HL-60 (cell line): ENCODE measurements around the gene C10orf143.
"Not testable (repeated sequence)": the region's sequence is repeated elsewhere in the genome, so short reads cannot be mapped to it uniquely, and the experiment has no call there.

ENCODE experiments used
- DNase-seq, 2 experiments: peaks; one replicate each; pipeline ENCODE4 v3.0.0-alpha.2; 2010 to 2020; ENCODE audit warnings: low read depth in 1 of 2, low spot score in 1 of 2
- H3K27ac ChIP-seq: fragments of 250-450 bp; sonication (Bioruptor Pico); replicated peaks from 2 replicates; pipeline ENCODE4 v1.5.1; 2020; ENCODE audit warnings: mild to moderate bottlenecking, moderate library complexity
- H3K27me3 ChIP-seq: fragments of 250-450 bp; sonication (Bioruptor Pico); 2 replicates; pipeline ENCODE4 v1.5.1; 2021; ENCODE audit warnings: mild to moderate bottlenecking, moderate library complexity; ENCODE audit not compliant: insufficient read depth, poor library complexity, severe bottlenecking
- H3K4me3 ChIP-seq: replicated peaks from 2 replicates; pipeline ENCODE4 v1.5.1; 2011; ENCODE audit warnings: mild to moderate bottlenecking, control low read depth, low read length; ENCODE audit not compliant: insufficient read depth
- GABPA ChIP-seq: IDR thresholded peaks from 2 replicates; pipeline ENCODE4 v1.6.1; 2012; ENCODE audit warnings: low read depth
- POLR2AphosphoS5 ChIP-seq: IDR thresholded peaks from 2 replicates; pipeline ENCODE4 v1.6.1; 2012; ENCODE audit warnings: low read depth
- SPI1 ChIP-seq: IDR thresholded peaks from 2 replicates; pipeline ENCODE4 v1.6.1; 2012; ENCODE audit warnings: low read depth, mild to moderate bottlenecking, borderline replicate concordance
- TF ChIP-seq, protein P1 (sequence below): IDR thresholded peaks from one replicate; pipeline ENCODE4 v1.5.1; 2011; ENCODE audit warnings: low read length, control low read depth, inconsistent platforms; ENCODE audit not compliant: insufficient read depth
- TF ChIP-seq, protein P2 (sequence below): IDR thresholded peaks from 2 replicates; pipeline ENCODE4 v1.6.1; 2012; ENCODE audit warnings: low read depth; ENCODE audit not compliant: insufficient replicate concordance

C10orf143 gene

DNA sequence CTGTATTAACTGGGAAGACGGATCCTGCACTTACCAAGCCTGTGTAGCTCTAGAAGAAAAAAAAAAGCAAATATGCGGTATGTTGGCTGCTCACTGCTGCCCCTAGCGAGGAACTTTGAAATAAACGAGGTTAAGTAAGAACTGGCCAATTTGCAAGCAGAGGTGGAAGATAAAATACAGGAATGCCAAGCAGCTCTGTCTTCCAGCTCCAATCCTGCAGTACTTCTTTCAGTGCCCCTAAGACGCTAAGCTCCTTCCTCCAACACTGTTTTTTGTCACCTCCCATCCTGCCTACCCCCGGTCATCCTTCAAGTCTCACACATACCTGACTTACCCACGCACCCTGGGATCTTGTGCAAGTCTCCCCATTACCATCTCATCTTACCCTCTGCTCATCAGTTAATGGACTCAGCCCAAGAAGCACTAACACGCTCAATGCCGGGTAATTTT lies 809 bp downstream of the C10orf143 start:
- peak; percentile 45 to 70 for DNase-seq
- no peaks in the 10 kb centered on the region for H3K27me3 ChIP-seq
- TF ChIP-seq, protein P1, sequence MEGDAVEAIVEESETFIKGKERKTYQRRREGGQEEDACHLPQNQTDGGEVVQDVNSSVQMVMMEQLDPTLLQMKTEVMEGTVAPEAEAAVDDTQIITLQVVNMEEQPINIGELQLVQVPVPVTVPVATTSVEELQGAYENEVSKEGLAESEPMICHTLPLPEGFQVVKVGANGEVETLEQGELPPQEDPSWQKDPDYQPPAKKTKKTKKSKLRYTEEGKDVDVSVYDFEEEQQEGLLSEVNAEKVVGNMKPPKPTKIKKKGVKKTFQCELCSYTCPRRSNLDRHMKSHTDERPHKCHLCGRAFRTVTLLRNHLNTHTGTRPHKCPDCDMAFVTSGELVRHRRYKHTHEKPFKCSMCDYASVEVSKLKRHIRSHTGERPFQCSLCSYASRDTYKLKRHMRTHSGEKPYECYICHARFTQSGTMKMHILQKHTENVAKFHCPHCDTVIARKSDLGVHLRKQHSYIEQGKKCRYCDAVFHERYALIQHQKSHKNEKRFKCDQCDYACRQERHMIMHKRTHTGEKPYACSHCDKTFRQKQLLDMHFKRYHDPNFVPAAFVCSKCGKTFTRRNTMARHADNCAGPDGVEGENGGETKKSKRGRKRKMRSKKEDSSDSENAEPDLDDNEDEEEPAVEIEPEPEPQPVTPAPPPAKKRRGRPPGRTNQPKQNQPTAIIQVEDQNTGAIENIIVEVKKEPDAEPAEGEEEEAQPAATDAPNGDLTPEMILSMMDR: peak; percentile 81
- TF ChIP-seq, protein P2, sequence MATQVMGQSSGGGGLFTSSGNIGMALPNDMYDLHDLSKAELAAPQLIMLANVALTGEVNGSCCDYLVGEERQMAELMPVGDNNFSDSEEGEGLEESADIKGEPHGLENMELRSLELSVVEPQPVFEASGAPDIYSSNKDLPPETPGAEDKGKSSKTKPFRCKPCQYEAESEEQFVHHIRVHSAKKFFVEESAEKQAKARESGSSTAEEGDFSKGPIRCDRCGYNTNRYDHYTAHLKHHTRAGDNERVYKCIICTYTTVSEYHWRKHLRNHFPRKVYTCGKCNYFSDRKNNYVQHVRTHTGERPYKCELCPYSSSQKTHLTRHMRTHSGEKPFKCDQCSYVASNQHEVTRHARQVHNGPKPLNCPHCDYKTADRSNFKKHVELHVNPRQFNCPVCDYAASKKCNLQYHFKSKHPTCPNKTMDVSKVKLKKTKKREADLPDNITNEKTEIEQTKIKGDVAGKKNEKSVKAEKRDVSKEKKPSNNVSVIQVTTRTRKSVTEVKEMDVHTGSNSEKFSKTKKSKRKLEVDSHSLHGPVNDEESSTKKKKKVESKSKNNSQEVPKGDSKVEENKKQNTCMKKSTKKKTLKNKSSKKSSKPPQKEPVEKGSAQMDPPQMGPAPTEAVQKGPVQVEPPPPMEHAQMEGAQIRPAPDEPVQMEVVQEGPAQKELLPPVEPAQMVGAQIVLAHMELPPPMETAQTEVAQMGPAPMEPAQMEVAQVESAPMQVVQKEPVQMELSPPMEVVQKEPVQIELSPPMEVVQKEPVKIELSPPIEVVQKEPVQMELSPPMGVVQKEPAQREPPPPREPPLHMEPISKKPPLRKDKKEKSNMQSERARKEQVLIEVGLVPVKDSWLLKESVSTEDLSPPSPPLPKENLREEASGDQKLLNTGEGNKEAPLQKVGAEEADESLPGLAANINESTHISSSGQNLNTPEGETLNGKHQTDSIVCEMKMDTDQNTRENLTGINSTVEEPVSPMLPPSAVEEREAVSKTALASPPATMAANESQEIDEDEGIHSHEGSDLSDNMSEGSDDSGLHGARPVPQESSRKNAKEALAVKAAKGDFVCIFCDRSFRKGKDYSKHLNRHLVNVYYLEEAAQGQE: no peak
- peak overlapping the region; percentile 86 for H3K27ac ChIP-seq
- H3K4me3 ChIP-seq: peak overlapping the region; percentile 87

DNA sequence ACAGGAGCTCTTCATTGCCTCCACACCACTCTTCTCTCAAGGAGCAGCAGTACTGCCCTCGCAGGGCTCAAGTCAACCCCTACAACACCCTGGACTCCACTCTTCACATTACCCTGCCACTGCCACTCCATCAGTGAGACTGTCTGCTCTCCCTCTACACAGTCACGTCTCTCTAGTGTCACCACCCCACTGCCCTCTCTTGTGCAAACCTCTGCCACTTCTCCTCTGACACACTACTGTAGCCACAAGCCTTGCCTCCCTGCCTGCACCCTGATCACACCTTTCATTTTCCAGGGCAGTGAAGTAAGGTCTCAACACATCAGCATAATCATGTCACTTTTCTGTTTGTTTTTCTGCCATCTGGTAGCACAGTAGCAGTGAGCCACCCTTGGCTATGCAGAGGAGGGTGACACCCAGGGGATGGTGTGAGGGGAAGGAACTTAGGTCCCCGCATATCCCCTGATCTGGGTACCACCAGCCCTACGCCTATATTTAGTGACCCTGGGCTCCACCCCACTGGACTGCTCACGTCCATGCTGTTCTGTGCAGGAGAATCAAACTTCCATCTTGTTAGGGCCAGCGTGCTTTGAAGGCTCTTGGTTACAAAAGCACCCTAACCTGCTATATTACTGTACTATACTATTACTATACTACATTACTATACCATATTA lies 1.6 kb downstream of the C10orf143 start:
- peak in 1 of 2 experiments; percentile 26 for DNase-seq
- Histone ChIP-seq H3K27ac (no peak overlapping the region), H3K4me3 (peak overlapping the region; percentile 87), H3K27me3 (no peaks in the 10 kb centered on the region)
- TF ChIP-seq SPI1: no peak
- TF ChIP-seq, protein P2: no peak
- no peak for TF ChIP-seq GABPA
- TF ChIP-seq, protein P1: no peak
- TF ChIP-seq POLR2AphosphoS5: no peak

DNA sequence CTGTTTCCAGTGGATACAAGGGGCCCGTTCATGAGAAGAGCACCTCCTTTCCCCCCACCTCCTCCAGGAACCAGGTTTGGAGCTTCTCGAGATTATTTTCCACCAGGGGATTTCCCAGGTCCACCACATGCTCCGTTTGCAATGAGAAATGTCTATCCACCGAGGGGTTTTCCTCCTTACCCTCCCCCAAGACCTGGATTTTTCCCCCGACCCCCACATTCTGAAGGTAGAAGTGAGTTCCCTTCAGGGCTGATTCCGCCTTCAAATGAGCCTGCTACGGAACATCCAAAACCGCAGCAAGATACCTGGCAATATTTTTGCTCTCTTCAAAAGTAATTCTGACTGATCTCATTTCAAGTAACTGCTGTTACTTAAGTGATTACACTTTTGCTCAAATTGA lies 2.5 kb downstream of the C10orf143 start:
- H3K27ac ChIP-seq, H3K27me3 ChIP-seq, H3K4me3 ChIP-seq, DNase-seq: not testable (repeated sequence)

DNA sequence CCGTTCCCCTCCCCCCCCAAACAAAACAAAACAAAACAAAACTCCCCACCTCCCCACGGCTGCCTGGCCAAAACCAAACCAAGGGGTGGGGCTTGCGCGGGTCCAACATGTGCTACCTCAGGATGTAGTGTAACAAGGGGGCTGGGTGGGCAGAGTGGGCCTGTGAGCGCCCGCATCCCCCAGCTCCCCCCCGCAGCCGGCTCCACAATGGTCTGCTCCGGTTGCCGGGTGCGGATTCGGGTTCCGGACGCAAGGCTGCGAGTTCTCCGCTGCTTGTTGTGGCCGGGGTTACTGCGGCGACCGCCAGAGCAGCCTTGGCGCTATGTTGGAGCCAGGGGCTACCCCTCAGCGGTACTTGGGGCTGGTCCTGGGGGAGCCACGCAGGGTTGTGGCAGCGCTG lies 4.9 kb downstream of the C10orf143 start:
- Histone ChIP-seq H3K27me3 (no peaks in the 10 kb centered on the region), H3K27ac (no peak overlapping the region), H3K4me3 (no peak overlapping the region)
- TF ChIP-seq, protein P2: no peak
- TF ChIP-seq POLR2AphosphoS5 (no peak), SPI1 (no peak), GABPA (no peak)
- TF ChIP-seq, protein P1: no peak
- DNase-seq: no peak
